Measurements from ENCODE around the gene CETN1.

CETN1 gene

DNA sequence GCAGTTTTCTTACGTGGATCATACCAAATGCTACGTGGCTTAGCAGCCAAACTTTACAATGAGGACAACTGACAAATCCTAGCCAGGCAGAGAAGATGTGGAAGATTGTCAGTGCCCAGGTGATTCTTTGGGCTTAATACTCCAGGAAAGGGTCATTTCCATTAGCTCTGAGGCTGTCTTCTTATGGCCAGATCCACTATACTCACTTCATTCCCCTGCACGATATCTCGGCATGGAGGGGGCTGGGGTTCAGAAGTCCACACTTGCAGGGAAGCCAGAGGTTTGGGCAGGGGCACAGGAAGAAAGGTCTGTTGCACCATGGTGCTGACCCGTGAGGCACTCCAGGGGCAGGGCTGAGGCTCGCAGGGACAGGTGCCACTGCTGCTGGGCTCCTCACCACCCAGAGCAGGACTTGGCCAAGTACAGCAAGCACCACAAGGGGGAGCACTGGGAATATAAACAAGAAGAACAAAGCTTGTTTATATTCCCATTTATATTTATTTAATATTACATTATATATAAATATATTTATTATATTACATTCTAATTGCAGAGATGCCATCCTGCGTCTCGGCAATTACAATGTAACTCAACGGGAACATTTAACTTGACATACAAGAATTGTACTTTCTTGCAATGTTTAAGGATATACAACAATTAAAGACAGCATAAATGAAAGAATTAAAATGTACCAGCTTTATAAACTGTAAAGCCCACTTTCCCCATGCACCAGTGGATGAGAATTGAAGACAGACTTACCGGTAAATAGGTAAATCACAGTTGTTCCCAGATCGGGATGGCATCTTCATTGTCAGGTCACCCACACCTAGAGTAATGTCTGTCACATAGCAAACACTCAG is 43.8 kb downstream of the CETN1 start:
- peak; percentile 68 for DNase-seq

DNA sequence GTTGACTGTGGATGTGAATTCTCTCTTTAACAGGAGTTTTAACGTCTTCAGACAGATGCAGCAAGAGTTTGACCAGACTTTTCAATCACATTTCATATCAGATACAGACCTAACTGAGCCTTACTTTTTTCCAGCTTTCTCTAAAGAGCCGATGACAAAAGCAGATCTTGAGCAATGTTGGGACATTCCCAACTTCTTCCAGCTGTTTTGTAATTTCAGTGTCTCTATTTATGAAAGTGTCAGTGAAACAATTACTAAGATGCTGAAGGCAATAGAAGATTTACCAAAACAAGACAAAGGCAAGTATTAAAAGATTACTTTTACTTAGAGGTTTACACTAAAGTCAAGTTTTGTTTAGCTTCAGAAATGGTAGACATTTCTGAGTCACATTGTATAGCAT is 47.1 kb downstream of the CETN1 start:
- no peak for DNase-seq

GRCh38 chr18:629269-630150 is 49.3 kb downstream of the CETN1 start:
- DNase-seq = no peak

DNA sequence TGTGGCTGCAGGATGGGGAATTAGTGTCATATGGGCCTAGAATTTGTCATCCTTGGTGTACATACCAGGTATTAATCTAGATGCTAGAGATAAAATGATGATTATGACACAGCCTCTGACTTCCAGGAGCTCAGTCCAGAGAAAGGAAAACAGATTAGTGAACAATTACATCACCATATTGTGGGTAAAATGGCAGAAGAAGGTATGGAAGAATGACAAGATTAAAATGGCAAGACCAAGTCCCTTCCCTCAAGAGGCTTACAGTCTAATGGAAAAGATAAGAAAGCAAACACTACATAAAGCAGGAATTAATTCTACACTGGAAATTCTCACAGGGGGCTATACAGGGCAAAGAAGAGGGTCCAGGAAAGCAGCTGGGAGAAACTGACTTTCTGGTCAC is 51.4 kb downstream of the CETN1 start:
- DNase-seq = no peak

Data from NCI-H345 (cell line).